SK-N-SH treated with all-trans-retinoic acid at 6 μM for 48 hours (cell line): ENCODE measurements around the gene CTNNAL1.

Experiments
- BACH2 ChIP-seq: fragments of 250-450 bp; sonication (Bioruptor Pico); IDR thresholded peaks from 2 replicates; pipeline ENCODE4 v1.9.0; 2021; ENCODE audit warnings: mild to moderate bottlenecking, borderline replicate concordance
- RARB ChIP-seq: fragments of 250-450 bp; sonication (Bioruptor Pico); IDR thresholded peaks from 2 replicates; pipeline ENCODE4 v1.8.0; 2021; ENCODE audit warnings: mild to moderate bottlenecking, moderate library complexity

- TF ChIP-seq BACH2 (no peak), RARB (CRISPR knock-in tag) (no peak)
Observed at GRCh38 chr9:108933718-108934322, 79.5 kb downstream of the CTNNAL1 start, which contains the start of gene ELP1.
